ENCODE results near the gene TTPAL.

- TF ChIP-seq POLR2AphosphoS5 (IDR thresholded peaks at IDR 0.05; ENCODE audit: low read depth): no peak
- no peak for TF ChIP-seq GABPA (IDR thresholded peaks at IDR 0.05; ENCODE audit: low read depth)
- TF ChIP-seq REST (IDR thresholded peaks at IDR 0.05; ENCODE audit: insufficient replicate concordance, low read depth): no peak
- no peak for TF ChIP-seq CTCF (IDR thresholded peaks at IDR 0.05; ENCODE audit: insufficient read depth, low read length)
- TF ChIP-seq SPI1 (IDR thresholded peaks at IDR 0.05; ENCODE audit: borderline replicate concordance, low read depth): no peak
These were observed 52.6 kb downstream of the TTPAL start for GRCh38 chr20:44528309-44528708.

All from HL-60 (cell line).